Nephron progenitor cell (in vitro differentiated cells): ENCODE measurements around the gene KIAA0930.

ENCODE experiments used
- DNase-seq: peaks from one replicate; pipeline ENCODE4 v3.0.0; 2021
- H3K27ac Mint-ChIP-seq: 2 replicates; pipeline ENCODE4 v1.8.0; 2021; ENCODE audit warnings: mild to moderate bottlenecking, moderate library complexity, mixed read lengths
- H3K27me3 Mint-ChIP-seq: 2 replicates; pipeline ENCODE4 v1.8.0; 2021; ENCODE audit warnings: mild to moderate bottlenecking, low read depth, mixed read lengths; ENCODE audit not compliant: poor library complexity
- H3K36me3 Mint-ChIP-seq: 2 replicates; pipeline ENCODE4 v1.8.0; 2021; ENCODE audit warnings: low read depth, mixed read lengths
- H3K4me1 Mint-ChIP-seq: 2 replicates; pipeline ENCODE4 v1.8.0; 2021; ENCODE audit warnings: mixed read lengths
- H3K4me3 Mint-ChIP-seq: 2 replicates; pipeline ENCODE4 v1.8.0; 2021; ENCODE audit warnings: mild to moderate bottlenecking, moderate library complexity, mixed read lengths
- H3K9me3 Mint-ChIP-seq: 2 replicates; pipeline ENCODE4 v1.8.0; 2021; ENCODE audit warnings: mild to moderate bottlenecking, moderate library complexity, mixed read lengths
- CTCF ChIP-seq: fragments of 200-600 bp; sonication (generic); IDR thresholded peaks from 2 replicates; pipeline ENCODE4 v1.5.0; 2021; ENCODE audit warnings: antibody characterized with exemption

KIAA0930 gene

GRCh38 chr22:45157907-45158306 is 82.8 kb downstream of the KIAA0930 start:
- peaks cover 4% of the 10 kb centered on the region for H3K27me3 Mint-ChIP-seq
- no peak for DNase-seq
- TF ChIP-seq CTCF, result no peak

DNA sequence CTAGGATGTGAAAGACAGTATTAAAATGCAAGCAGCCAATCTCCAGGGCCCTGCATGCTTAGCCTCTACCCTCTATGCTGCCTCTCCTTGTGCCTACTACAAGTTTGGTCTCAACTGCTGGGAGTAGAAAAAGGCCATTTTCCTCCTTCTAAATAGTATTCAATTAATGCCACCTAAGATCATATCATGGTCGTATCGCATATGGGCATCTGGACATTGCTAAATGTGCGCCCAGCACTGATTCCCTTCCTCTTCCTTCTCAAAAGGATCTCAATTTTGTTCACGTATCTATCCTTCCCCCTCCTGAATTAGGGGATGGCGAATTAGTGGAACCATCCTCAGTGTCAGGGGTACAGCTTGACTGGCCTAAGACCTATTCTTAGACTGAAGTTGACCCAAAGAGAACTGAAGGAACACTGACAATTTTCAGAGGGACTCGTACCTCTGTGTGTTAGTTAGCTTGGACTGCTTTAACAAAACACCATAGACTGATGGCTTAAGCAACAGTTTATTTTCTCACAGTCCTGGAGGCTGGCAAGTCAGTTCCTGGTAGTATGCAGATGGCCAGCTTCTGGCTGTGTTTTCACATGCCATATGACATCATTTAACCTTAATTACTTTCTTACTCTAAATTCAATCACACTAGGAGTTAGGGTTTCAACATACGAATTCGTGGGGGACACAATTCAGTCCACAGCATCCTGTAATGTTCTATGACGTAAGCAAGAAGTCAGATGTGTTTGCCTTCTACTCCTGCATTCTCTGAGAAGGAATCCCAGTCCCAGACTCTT is 85.4 kb downstream of the KIAA0930 start:
- no peak overlapping the region for H3K4me3 Mint-ChIP-seq
- no peaks in the 10 kb centered on the region for H3K27me3 Mint-ChIP-seq
- no peaks in the 10 kb centered on the region for H3K9me3 Mint-ChIP-seq
- no peak overlapping the region for H3K27ac Mint-ChIP-seq
- DNase-seq, result no peak
- TF ChIP-seq CTCF, result no peak
- peaks cover 31% of the 10 kb centered on the region for H3K4me1 Mint-ChIP-seq
- H3K36me3 Mint-ChIP-seq, result peaks cover 42% of the 10 kb centered on the region

More at GRCh38 chr22:45157907-45158306, 82.8 kb downstream of the KIAA0930 start:
- Mint-ChIP-seq H3K27ac (no peak overlapping the region), H3K9me3 (no peaks in the 10 kb centered on the region), H3K4me3 (no peak overlapping the region), H3K36me3 (peaks cover 37% of the 10 kb centered on the region), H3K4me1 (peaks cover 53% of the 10 kb centered on the region)

DNA sequence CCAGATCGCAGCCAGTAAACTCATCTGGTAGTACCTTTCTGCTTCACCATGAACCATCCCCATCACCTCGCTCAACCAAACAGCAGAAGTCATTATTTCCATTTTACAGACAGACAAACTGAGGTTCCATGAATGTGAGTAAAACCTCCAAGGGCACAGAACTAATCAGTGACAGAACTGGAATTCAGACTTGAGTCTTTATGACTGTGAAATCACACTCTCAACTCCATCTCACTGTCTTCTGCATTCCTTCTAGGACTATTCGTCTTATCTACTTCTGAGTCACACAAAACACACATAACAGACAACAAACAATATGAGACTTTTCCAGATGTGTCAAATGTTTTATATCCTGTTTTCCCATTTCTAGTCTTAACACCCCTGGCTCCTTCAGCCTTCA is 86.3 kb downstream of the KIAA0930 start:
- Mint-ChIP-seq H3K4me1 (peaks cover 22% of the 10 kb centered on the region), H3K36me3 (peaks cover 42% of the 10 kb centered on the region), H3K4me3 (no peak overlapping the region), H3K9me3 (no peaks in the 10 kb centered on the region), H3K27ac (no peak overlapping the region), H3K27me3 (no peaks in the 10 kb centered on the region)
- DNase-seq, result no peak
- no peak for TF ChIP-seq CTCF

DNA sequence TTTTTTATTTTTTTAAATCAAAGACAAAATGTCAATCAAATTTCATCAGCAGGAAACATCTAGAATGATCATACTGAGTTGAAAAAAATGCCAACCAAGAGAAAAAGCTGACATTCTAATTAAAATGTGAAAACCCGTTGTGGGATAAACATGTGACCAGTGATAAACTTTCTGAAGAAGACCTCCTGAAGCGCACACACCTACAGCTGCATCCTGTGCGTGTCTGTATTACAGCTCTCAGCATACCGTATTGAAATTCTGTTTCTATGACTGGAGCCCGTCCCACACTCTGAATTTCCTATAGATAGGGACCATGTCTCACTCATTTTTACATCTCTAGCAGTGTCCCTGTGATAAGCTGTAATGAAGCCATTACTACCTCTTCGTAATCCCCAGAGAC is 89.2 kb downstream of the KIAA0930 start:
- TF ChIP-seq CTCF, result no peak
- Mint-ChIP-seq H3K4me1 (no peaks in the 10 kb centered on the region), H3K4me3 (no peak overlapping the region), H3K27ac (no peak overlapping the region), H3K9me3 (peaks cover under 1% of the 10 kb centered on the region), H3K36me3 (peaks cover 21% of the 10 kb centered on the region), H3K27me3 (no peaks in the 10 kb centered on the region)
- no peak for DNase-seq

- Mint-ChIP-seq H3K9me3 (peaks cover 11% of the 10 kb centered on the region), H3K36me3 (peaks cover 22% of the 10 kb centered on the region), H3K4me1 (no peaks in the 10 kb centered on the region), H3K27me3 (no peaks in the 10 kb centered on the region), H3K4me3 (no peak overlapping the region), H3K27ac (no peak overlapping the region)
- TF ChIP-seq CTCF, result no peak
- no peak for DNase-seq
Observed at GRCh38 chr22:45150139-45150538, 90.6 kb downstream of the KIAA0930 start.

DNA sequence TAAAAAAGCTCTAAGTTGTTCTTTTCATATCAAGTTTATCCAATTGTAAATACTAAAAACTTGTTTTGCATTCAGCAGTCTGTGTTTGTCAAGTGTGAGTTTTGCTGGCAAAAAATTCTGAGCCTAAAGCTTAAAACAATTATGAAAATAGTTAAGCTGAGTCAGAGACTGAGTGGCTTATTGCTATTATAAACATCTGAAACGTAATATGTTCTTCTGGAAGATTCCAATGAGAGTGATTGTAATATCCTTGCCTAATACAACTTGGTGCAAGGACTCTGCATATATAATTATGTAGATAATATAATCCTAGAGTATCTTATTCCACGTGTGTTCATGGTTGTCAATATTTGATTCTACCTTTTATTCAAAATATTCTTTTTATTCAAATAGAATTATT is 91.0 kb downstream of the KIAA0930 start:
- peaks cover 15% of the 10 kb centered on the region for H3K9me3 Mint-ChIP-seq
- TF ChIP-seq CTCF, result no peak
- no peak overlapping the region for H3K4me3 Mint-ChIP-seq

More for the DNA sequence above, 91.0 kb downstream of the KIAA0930 start:
- Mint-ChIP-seq H3K4me1 (no peaks in the 10 kb centered on the region), H3K36me3 (peaks cover 26% of the 10 kb centered on the region), H3K27ac (no peak overlapping the region), H3K27me3 (no peaks in the 10 kb centered on the region)
- DNase-seq, result no peak
